GM12878 (cell line): ENCODE results near the gene ZCCHC8. TPM values are rescaled to one million over a fixed set of nuclear protein-coding genes. Genes with fewer than 3 reads are reported as not detected.

Experiments used
- ATAC-seq: fragments of 200-7000 bp; cut with Tn5 transposase; 3 replicates; pipeline ENCODE4 v1.9.1; 2020; ENCODE audit warnings: mild to moderate bottlenecking, moderate library complexity
- BruUV-seq: library from RNA; stranded (reverse); fragments of 400-500 nt; replicated peaks from 2 replicates; lab custom pipeline; 2021; lab: Mats Ljungman, UMichigan
- CTCF ChIA-PET: fragments of 300-600 bp; sonication (Branson Sonifier 250); formaldehyde crosslinking; extraction: SDS; loops from one replicate; lab custom pipeline; 2021; ENCODE audit warnings: inconsistent platforms; lab: Yijun Ruan, JAX
- POLR2A ChIA-PET: fragments of 350-600 bp; formaldehyde crosslinking; extraction: SDS; loops from one replicate; lab custom pipeline; 2021; ENCODE audit warnings: inconsistent platforms; lab: Charles Lee
- RAD21 ChIA-PET: fragments of 300-600 bp; sonication (Branson Sonifier 250); formaldehyde crosslinking; loops from one replicate; lab custom pipeline; 2023; ENCODE audit warnings: antibody characterized with exemption; ENCODE audit not compliant: unreplicated experiment; lab: Charles Lee
- SMC1A ChIA-PET: fragments of 300-600 bp; sonication (Branson Sonifier 250); formaldehyde crosslinking; loops from one replicate; lab custom pipeline; 2023; ENCODE audit not compliant: unreplicated experiment, uncharacterized antibody; lab: Charles Lee
- DNase-seq: peaks from one replicate; pipeline ENCODE4 v3.0.0-alpha.2; 2011; ENCODE audit warnings: low read depth, low spot score
- FAIRE-seq: peaks from 3 replicates; lab custom pipeline; 2011; peaks lifted over from hg19 to GRCh38; lab: Jason Lieb, UNC
- H2AFZ ChIP-seq: 2 replicates; pipeline ENCODE4 v1.6.0; 2011; ENCODE audit warnings: low read depth, low read length, control low read depth; ENCODE audit not compliant: control insufficient read depth
- H3K27ac ChIP-seq: 2 replicates; pipeline ENCODE4 v1.5.1; 2011; ENCODE audit warnings: control low read depth; ENCODE audit not compliant: control insufficient read depth, insufficient read depth
- H3K27me3 ChIP-seq, 2 experiments: replicated peaks in 1 of 2; 2 replicates each; pipeline versions ENCODE4 v1.6.0 to v1.6.1; 2011; ENCODE audit warnings: low read length in 1 of 2; ENCODE audit not compliant: control insufficient read depth in 2 of 2, insufficient read depth in 2 of 2
- H3K36me3 ChIP-seq, 2 experiments: 2 replicates each; pipeline ENCODE4 v1.5.1; 2011; ENCODE audit warnings: low read length in 1 of 2; ENCODE audit not compliant: control insufficient read depth in 2 of 2, insufficient read depth in 2 of 2
- H3K4me1 ChIP-seq: 2 replicates; pipeline ENCODE4 v1.6.1; 2011; ENCODE audit warnings: mild to moderate bottlenecking, low read length, moderate library complexity, mixed read lengths; ENCODE audit not compliant: control insufficient read depth, insufficient read depth
- H3K4me2 ChIP-seq: 2 replicates; pipeline ENCODE4 v1.6.0; 2011; ENCODE audit warnings: control low read depth; ENCODE audit not compliant: control insufficient read depth, insufficient read depth
- H3K4me3 ChIP-seq: fragments of 200-600 bp; sonication (generic); 2 replicates; pipeline ENCODE4 v1.5.1; 2016
- H3K79me2 ChIP-seq: 2 replicates; pipeline ENCODE4 v1.6.0; 2011; ENCODE audit warnings: low read length; ENCODE audit not compliant: control insufficient read depth, insufficient read depth
- H3K9ac ChIP-seq: 2 replicates; pipeline ENCODE4 v1.8.0; 2011; ENCODE audit warnings: low read length, control low read depth, mixed read lengths; ENCODE audit not compliant: control insufficient read depth, insufficient read depth
- H3K9me3 ChIP-seq: replicated peaks from 3 replicates; pipeline ENCODE4 v1.5.1; 2011; ENCODE audit warnings: mild to moderate bottlenecking, low read length; ENCODE audit not compliant: control insufficient read depth, insufficient read depth
- H4K20me1 ChIP-seq: 2 replicates; pipeline ENCODE4 v1.6.0; 2011; ENCODE audit not compliant: control insufficient read depth, insufficient read depth
- CBFB ChIP-seq: IDR thresholded peaks from 2 replicates; pipeline ENCODE4 v1.6.1; 2016; ENCODE audit warnings: antibody characterized with exemption, low read depth
- ETV6 ChIP-seq, 2 experiments: fragments of 450-650 bp in 1 of 2; IDR thresholded peaks in 1 of 2; conservative IDR thresholded peaks in 1 of 2; 2 replicates each; pipeline ENCODE4 v1.6.1; 2014; ENCODE audit warnings: antibody characterized with exemption in 1 of 2, borderline replicate concordance in 1 of 2, low read depth in 1 of 2, mild to moderate bottlenecking in 1 of 2, moderate library complexity in 1 of 2
- HCFC1 ChIP-seq: fragments of 150-350 bp; IDR thresholded peaks from 2 replicates; pipeline ENCODE4 v1.6.1; 2014; ENCODE audit warnings: low read length
- IRF5 ChIP-seq: fragments of 450-650 bp; IDR thresholded peaks from 2 replicates; pipeline ENCODE4 v1.6.1; 2017; ENCODE audit warnings: borderline replicate concordance
- KAT2A ChIP-seq: conservative IDR thresholded peaks from 2 replicates; pipeline ENCODE4 v1.6.1; 2011; ENCODE audit warnings: low read depth, low read length; ENCODE audit not compliant: control insufficient read depth
- NBN ChIP-seq: fragments of 450-650 bp; IDR thresholded peaks from 2 replicates; pipeline ENCODE4 v1.6.1; 2016
- RB1 ChIP-seq: fragments of 450-650 bp; formaldehyde crosslinking; IDR thresholded peaks from 2 replicates; pipeline ENCODE4 v1.6.1; 2017; ENCODE audit warnings: mild to moderate bottlenecking, borderline replicate concordance
- STAT3 ChIP-seq: IDR thresholded peaks from 2 replicates; pipeline ENCODE4 v1.6.1; 2011; ENCODE audit warnings: low read depth, low read length, improper control_type of control experiment
- TAF1 ChIP-seq: IDR thresholded peaks from 2 replicates; pipeline ENCODE4 v1.6.1; 2011; ENCODE audit warnings: mild to moderate bottlenecking, low read depth, low read length, borderline replicate concordance
- TARDBP ChIP-seq: IDR thresholded peaks from 2 replicates; pipeline ENCODE4 v1.6.1; 2016; ENCODE audit warnings: borderline replicate concordance
- ZNF622 ChIP-seq: fragments of 450-650 bp; IDR thresholded peaks from 2 replicates; pipeline ENCODE4 v1.6.1; 2017; ENCODE audit warnings: mild to moderate bottlenecking, inconsistent platforms
- WGBS: methylation state at CpG from one replicate; pipeline ENCODE4 v1.1.6; 2016; ENCODE audit warnings: low lambda C conversion rate; ENCODE audit not compliant: insufficient replicate concordance, insufficient coverage; ENCODE audit errors: missing lambda C conversion rate; 5-methylcytosine and 5-hydroxymethylcytosine counted together
- in situ Hi-C: fragments of 300-500 bp; cut with MboI; formaldehyde crosslinking; loops from 9 replicates; pipeline ENCODE4 v1.14.3; 2018; ENCODE audit warnings: mixed read lengths
- intact Hi-C: fragments of 100-400 bp; cut with micrococcal nuclease; formaldehyde crosslinking; loops from one replicate; pipeline ENCODE4 v1.14.2; 2022; ENCODE audit not compliant: unreplicated experiment
- polyA plus RNA-seq, 11 experiments: library from polyadenylated mRNA; depleted of rRNA in 4 of 11; unstranded in 6 of 11; stranded (reverse) in 5 of 11; fragments of >200 nt; fragmentation: Nextera tagmentation in 4 of 11; fragmentation: Illumina TruSeq in 1 of 11; extraction: Ambion mirVana in 4 of 11; extraction: Trizol in 1 of 11; gene quantifications; 1 replicate in 1 of 11; 2 replicates in 10 of 11; pipeline versions ENCODE4 v1.2.1 to v1.2.3, GENCODE V29; 2011 to 2016; ENCODE audit warnings: inconsistent platforms in 2 of 11, missing spikeins in 2 of 11, low read depth in 1 of 11
- total RNA-seq, 4 experiments: library from RNA; depleted of rRNA in 3 of 4; stranded (reverse); fragments of >200 nt in 3 of 4; fragmentation: Illumina TruSeq in 1 of 4; extraction: Trizol in 1 of 4; gene quantifications; 2 replicates each; pipeline versions ENCODE4 v1.2.1 to v1.2.3, GENCODE V29; 2013 to 2021
- TF ChIP-seq, protein P1 (sequence below): fragments of 450-650 bp; IDR thresholded peaks from 2 replicates; pipeline ENCODE4 v1.6.1; 2018; ENCODE audit warnings: mild to moderate bottlenecking, low read depth, moderate library complexity; ENCODE audit not compliant: partially characterized antibody
- TF ChIP-seq, protein P2 (sequence below): IDR thresholded peaks from 2 replicates; pipeline ENCODE4 v1.6.1; 2011; ENCODE audit warnings: mild to moderate bottlenecking, low read depth, low read length, moderate library complexity; ENCODE audit not compliant: insufficient replicate concordance

Gene ZCCHC8
- total and polyA plus RNA-seq, 10 of the 15 experiments (the other 5 are each of a cell fraction or from before 2014, with no cell fraction given), result 8.8 to 34.8 (median 21.7) TPM

DNA sequence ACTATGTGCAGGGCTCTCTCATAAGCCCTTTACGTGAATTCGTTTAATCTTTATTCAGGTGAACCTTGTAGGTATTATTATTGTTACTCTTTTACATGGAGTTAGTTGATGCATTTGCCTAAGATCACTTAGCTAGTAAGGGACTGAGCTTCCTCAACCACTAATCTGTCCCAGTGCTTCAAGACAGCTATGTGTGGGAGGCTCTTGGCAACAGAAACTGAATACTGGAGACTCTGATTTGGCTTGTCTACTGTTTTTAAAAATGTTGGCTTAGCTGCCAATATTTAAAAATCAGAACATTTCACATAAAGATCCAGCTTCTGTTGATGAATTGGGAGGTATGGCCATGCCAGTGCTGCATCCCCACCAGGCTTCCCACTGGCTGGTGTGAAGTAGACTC lies 33.1 kb upstream of the ZCCHC8 start:
- peak; percentile 56 for FAIRE-seq
- ChIA-PET CTCF (interaction anchor here (0.6 to 2.0 kb wide), 3 partner anchors 16 to 134 kb away, joined by 3 to 9 read pairs (median 3); no protein-coding TSS in a partner anchor), POLR2A (interaction anchor here (0.6 kb wide), 1 partner anchor 60 kb away, joined by 3 read pairs; no protein-coding TSS in a partner anchor), SMC1A (interaction anchor here (1.3 to 2.5 kb wide), 2 partner anchors 36 to 135 kb away, joined by 4 to 8 read pairs; no protein-coding TSS in a partner anchor), RAD21 (no interaction called here)
- Histone ChIP-seq H3K9ac (no peak overlapping the region), H3K27ac (no peak overlapping the region), H3K9me3 (no peaks in the 10 kb centered on the region), H3K27me3 (no peaks in the 10 kb centered on the region), H3K4me2 (no peak overlapping the region), H3K36me3 (peaks cover 4 to 11% of the 10 kb centered on the region in 2 experiments), H3K4me1 (peaks cover 16% of the 10 kb centered on the region), H4K20me1 (no peaks in the 10 kb centered on the region), H2AFZ (no peak overlapping the region), H3K79me2 (peaks cover 27% of the 10 kb centered on the region), H3K4me3 (no peak overlapping the region)
- in situ Hi-C loops, result no loop called here
- 96% methylated on average over 2 of the region's 2 CpGs for WGBS
- TF ChIP-seq, protein P1, sequence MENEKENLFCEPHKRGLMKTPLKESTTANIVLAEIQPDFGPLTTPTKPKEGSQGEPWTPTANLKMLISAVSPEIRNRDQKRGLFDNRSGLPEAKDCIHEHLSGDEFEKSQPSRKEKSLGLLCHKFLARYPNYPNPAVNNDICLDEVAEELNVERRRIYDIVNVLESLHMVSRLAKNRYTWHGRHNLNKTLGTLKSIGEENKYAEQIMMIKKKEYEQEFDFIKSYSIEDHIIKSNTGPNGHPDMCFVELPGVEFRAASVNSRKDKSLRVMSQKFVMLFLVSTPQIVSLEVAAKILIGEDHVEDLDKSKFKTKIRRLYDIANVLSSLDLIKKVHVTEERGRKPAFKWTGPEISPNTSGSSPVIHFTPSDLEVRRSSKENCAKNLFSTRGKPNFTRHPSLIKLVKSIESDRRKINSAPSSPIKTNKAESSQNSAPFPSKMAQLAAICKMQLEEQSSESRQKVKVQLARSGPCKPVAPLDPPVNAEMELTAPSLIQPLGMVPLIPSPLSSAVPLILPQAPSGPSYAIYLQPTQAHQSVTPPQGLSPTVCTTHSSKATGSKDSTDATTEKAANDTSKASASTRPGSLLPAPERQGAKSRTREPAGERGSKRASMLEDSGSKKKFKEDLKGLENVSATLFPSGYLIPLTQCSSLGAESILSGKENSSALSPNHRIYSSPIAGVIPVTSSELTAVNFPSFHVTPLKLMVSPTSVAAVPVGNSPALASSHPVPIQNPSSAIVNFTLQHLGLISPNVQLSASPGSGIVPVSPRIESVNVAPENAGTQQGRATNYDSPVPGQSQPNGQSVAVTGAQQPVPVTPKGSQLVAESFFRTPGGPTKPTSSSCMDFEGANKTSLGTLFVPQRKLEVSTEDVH, result no peak
- no peak for TF ChIP-seq KAT2A
- no peak for TF ChIP-seq HCFC1
- no peak for TF ChIP-seq STAT3
- TF ChIP-seq RB1, result no peak
- no peak for TF ChIP-seq TARDBP
- TF ChIP-seq IRF5, result no peak
- no peak for TF ChIP-seq CBFB
- TF ChIP-seq, protein P2, sequence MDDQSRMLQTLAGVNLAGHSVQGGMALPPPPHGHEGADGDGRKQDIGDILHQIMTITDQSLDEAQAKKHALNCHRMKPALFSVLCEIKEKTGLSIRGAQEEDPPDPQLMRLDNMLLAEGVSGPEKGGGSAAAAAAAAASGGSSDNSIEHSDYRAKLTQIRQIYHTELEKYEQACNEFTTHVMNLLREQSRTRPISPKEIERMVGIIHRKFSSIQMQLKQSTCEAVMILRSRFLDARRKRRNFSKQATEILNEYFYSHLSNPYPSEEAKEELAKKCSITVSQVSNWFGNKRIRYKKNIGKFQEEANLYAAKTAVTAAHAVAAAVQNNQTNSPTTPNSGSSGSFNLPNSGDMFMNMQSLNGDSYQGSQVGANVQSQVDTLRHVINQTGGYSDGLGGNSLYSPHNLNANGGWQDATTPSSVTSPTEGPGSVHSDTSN, result no peak
- no peak for TF ChIP-seq ZNF622
- TF ChIP-seq NBN, result no peak
- TF ChIP-seq ETV6 (conservative IDR thresholded peaks at IDR 0.05 in 1 of 2, IDR thresholded peaks at IDR 0.05 in 1 of 2; ENCODE audit: borderline replicate concordance in 1 of 2, low read depth in 1 of 2), result no peak
- TF ChIP-seq TAF1, result no peak
- intact Hi-C loops, result no loop called here
- no peak for ATAC-seq
- DNase-seq, result no peak
- BruUV-seq, result no TSS peak
